ENCODE measurements around the gene FAT2.
"Not testable (repeated sequence)": the region's sequence is repeated elsewhere in the genome, so short reads cannot be mapped to it uniquely, and the experiment has no call there.

The FAT2 gene

DNA sequence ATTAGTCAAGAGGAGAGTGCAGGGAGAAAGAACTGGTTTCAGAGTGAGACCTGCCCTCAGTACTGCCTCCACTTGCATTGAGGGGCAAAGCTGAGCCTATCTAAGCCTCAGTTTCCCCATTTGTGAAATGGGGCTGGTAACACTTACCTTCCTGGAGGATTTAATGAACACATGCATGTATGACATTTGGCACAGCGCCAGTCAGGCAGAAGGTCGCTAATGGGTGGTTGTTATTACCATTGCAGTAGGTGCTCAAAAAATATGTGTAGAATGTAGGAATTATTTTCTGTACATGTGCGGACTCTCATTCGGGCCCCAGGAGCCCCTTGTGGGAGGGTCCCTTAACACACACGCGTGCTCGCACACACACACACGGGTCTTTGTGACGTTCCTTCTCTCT lies 10.9 kb downstream of the FAT2 start:
- no peak for DNase-seq (ENCODE audit: extremely low read depth, insufficient read length)
- TF ChIP-seq, protein P1, sequence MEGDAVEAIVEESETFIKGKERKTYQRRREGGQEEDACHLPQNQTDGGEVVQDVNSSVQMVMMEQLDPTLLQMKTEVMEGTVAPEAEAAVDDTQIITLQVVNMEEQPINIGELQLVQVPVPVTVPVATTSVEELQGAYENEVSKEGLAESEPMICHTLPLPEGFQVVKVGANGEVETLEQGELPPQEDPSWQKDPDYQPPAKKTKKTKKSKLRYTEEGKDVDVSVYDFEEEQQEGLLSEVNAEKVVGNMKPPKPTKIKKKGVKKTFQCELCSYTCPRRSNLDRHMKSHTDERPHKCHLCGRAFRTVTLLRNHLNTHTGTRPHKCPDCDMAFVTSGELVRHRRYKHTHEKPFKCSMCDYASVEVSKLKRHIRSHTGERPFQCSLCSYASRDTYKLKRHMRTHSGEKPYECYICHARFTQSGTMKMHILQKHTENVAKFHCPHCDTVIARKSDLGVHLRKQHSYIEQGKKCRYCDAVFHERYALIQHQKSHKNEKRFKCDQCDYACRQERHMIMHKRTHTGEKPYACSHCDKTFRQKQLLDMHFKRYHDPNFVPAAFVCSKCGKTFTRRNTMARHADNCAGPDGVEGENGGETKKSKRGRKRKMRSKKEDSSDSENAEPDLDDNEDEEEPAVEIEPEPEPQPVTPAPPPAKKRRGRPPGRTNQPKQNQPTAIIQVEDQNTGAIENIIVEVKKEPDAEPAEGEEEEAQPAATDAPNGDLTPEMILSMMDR (IDR thresholded peaks at IDR 0.05; ENCODE audit: insufficient read depth, low read length, poor library complexity, severe bottlenecking), result no peak
- H3K27me3 ChIP-seq (replicated peaks; ENCODE audit: control insufficient read depth, insufficient read depth, low read length), result no peaks in the 10 kb centered on the region; the same call in 1 of the 2 replicates
- no peak overlapping the region for H3K4me3 ChIP-seq (replicated peaks; ENCODE audit: low read depth, low read length)
- H3K36me3 ChIP-seq (ENCODE audit: control insufficient read depth, insufficient read depth, low read length), result no peaks in the 10 kb centered on the region

DNA sequence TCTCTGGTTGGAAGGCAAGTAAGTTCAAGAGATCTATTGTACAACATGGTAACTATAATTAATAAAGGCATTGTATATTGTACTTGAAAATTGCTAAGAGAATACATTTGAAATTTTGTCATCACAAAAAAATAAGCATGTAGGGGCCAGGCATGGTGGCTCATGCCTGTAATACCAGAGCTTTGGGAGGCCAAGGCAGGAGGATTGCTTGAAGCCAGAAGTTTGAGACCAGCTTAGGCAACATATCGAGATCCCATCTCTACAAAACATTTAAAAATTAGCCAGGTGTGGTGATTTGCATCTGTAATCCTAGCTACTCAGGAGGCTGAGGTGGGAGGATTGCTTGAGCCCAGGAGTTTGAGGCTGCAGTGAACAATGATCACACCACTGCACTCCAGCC lies 12.0 kb downstream of the FAT2 start:
- not testable (repeated sequence) for H3K36me3 ChIP-seq (ENCODE audit: control insufficient read depth, insufficient read depth, low read length); DNase-seq (ENCODE audit: extremely low read depth, insufficient read length); H3K27me3 ChIP-seq (replicated peaks; ENCODE audit: control insufficient read depth, insufficient read depth, low read length); H3K4me3 ChIP-seq (replicated peaks; ENCODE audit: low read depth, low read length)

DNA sequence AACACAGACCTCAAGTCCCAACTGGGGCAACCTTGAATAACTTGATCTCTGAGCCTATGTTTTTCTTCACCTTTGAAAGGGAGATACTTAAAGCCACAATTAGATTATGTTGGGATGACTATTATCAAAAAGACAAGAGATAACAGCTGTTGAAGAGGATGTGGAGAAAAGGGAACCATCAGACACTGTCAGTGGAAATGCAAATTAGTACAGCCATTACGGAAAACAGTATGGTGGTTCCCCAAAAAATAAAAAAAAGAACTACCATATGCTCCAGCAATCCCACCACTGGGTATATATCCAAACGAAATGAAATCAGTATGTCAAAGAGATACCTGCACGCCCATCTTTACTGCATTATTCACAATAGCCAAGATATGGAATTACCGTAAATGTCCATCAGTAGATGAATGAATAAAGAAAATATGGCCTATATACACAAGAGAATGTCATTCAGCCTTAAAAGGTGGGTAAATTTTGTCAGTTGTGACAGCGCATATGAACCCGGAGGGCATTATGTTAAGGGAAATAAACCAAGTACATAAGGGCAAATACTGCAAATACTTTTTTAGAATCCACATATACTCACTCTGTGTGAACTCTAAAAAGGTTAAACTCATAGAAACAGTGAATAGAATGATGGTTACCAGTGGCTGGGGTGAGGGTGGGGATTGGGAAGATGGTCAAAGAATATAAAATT lies 12.7 kb downstream of the FAT2 start:
- TF ChIP-seq, protein P1 (IDR thresholded peaks at IDR 0.05; ENCODE audit: insufficient read depth, low read length, poor library complexity, severe bottlenecking), result no peak
- DNase-seq (ENCODE audit: extremely low read depth, insufficient read length), result no peak
- no peaks in the 10 kb centered on the region for H3K36me3 ChIP-seq (ENCODE audit: control insufficient read depth, insufficient read depth, low read length)
- H3K27me3 ChIP-seq (replicated peaks; ENCODE audit: control insufficient read depth, insufficient read depth, low read length), result no peaks in the 10 kb centered on the region; the same call in 1 of the 2 replicates
- H3K4me3 ChIP-seq (replicated peaks; ENCODE audit: low read depth, low read length), result no peak overlapping the region

DNA sequence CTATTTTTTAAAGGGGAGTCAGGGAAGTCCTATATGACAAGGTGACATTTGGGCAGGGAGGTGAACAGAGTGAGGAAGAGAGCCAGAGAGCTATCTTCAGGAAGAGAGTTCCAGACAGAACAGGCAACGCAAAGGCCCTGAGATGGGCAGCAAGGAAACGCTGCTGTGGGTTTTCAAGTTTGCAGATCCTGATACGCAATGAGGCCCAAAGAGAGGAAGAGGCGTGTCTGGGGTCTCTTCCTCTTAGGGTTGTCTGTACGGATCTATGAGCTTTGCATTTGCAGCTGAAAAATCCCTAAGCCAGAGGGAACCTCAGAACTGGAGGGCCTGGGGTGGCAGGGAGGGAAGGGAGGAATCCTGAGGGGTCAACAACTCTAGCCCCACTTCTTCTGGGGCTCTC lies 13.6 kb downstream of the FAT2 start:
- no peaks in the 10 kb centered on the region for H3K36me3 ChIP-seq (ENCODE audit: control insufficient read depth, insufficient read depth, low read length)
- DNase-seq (ENCODE audit: extremely low read depth, insufficient read length), result no peak
- TF ChIP-seq, protein P1 (IDR thresholded peaks at IDR 0.05; ENCODE audit: insufficient read depth, low read length, poor library complexity, severe bottlenecking), result no peak
- no peak overlapping the region for H3K4me3 ChIP-seq (replicated peaks; ENCODE audit: low read depth, low read length)
- no peaks in the 10 kb centered on the region; the same call in 1 of the 2 replicates for H3K27me3 ChIP-seq (replicated peaks; ENCODE audit: control insufficient read depth, insufficient read depth, low read length)

DNA sequence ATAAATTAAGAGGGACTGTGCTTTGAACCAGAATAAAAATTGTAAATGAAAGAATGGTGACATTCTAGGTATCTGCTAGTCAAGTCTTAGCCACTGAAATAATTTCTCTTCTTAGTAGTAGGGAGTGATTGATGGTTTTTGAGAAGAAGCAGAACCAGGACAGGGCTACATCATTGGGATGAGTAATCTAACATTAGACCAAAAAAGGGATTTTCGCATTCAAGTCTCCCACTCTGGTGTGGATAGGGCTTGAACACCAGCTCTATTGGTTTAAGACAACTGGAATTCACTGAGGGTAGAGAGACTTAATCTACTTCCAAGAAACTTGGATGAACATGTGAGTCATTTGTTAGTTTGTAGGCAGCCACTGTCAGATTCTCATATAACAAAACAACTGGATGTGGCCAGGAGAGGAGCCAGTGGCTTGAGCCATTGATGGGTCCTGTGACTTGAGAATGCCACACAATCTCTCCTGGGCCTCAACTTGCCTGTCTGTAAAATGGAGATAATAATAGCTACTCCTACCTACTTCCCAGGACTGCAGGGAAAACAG lies 16.6 kb downstream of the FAT2 start:
- no peaks in the 10 kb centered on the region; the same call in 1 of the 2 replicates for H3K27me3 ChIP-seq (replicated peaks; ENCODE audit: control insufficient read depth, insufficient read depth, low read length)
- no peaks in the 10 kb centered on the region for H3K36me3 ChIP-seq (ENCODE audit: control insufficient read depth, insufficient read depth, low read length)
- no peak overlapping the region for H3K4me3 ChIP-seq (replicated peaks; ENCODE audit: low read depth, low read length)
- DNase-seq (ENCODE audit: extremely low read depth, insufficient read length), result no peak
- TF ChIP-seq, protein P1 (IDR thresholded peaks at IDR 0.05; ENCODE audit: insufficient read depth, low read length, poor library complexity, severe bottlenecking), result no peak

DNA sequence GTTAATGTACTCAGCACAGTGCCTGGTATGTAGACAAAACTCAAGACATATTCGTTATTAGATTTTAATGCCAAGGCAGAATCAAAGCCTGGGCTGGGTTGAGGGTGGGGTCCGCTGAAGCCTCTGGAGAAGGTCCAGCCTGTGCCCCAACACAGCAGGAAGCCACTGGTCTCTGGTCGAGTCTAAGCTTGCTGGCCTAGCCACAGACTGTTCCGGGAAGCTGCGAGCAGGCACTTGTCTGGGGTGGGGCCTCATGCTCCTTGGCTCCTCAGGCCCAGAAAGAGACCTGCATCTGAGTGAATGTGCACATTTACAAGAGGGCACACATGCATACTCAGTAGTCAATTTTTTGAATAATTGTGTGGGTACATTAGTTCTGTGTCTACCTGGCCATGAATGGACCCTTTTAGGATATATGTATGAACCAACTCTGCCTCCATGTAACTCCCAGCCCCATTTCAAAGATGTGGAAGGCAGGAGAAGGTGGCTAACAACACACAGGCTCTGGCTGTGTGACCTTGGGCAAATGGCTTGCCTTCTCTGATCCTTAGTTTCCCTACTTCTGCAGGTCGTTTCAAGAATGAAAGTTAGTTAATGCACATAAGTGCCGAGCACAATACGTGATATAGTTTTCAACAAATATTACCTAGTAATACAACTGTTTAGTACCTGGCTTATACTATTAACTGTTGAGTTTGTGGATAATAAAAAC lies 18.3 kb downstream of the FAT2 start:
- Histone ChIP-seq H3K36me3 (ENCODE audit: control insufficient read depth, insufficient read depth, low read length) (no peaks in the 10 kb centered on the region), H3K27me3 (replicated peaks; ENCODE audit: control insufficient read depth, insufficient read depth, low read length) (no peaks in the 10 kb centered on the region; the same call in 1 of the 2 replicates), H3K4me3 (replicated peaks; ENCODE audit: low read depth, low read length) (no peak overlapping the region)
- DNase-seq (ENCODE audit: extremely low read depth, insufficient read length), result no peak
- TF ChIP-seq, protein P1 (IDR thresholded peaks at IDR 0.05; ENCODE audit: insufficient read depth, low read length, poor library complexity, severe bottlenecking), result no peak
